Lower leg skin (tissue), 3 donors: ENCODE measurements around the gene CCDC92.

Source experiments
- CTCF ChIP-seq, 3 donors: fragments of 450-650 bp; IDR thresholded peaks; one replicate each; pipeline ENCODE4 v1.5.1; 2016; ENCODE audit warnings: antibody characterized with exemption in 3 of 3, mild to moderate bottlenecking in 3 of 3, moderate library complexity in 2 of 3
- POLR2A ChIP-seq, 2 donors: fragments of 450-650 bp; IDR thresholded peaks; one replicate each; pipeline ENCODE4 v1.6.1; 2016 to 2017; ENCODE audit warnings: antibody characterized with exemption in 2 of 2, mild to moderate bottlenecking in 1 of 2, moderate library complexity in 1 of 2

- TF ChIP-seq CTCF (IDR thresholded peaks at IDR 0.05) (no peak), POLR2A (IDR thresholded peaks at IDR 0.05) (no peak)
These were observed 39.4 kb downstream of the CCDC92 start for GRCh38 chr12:123933214-123933613.
